DOHH2 (cell line): ENCODE data around the gene CNGB1.
A peak's percentile ranks its signal among the peaks of the same experiment; 100 is the strongest.
"Not testable (repeated sequence)": the region's sequence is repeated elsewhere in the genome, so short reads cannot be mapped to it uniquely, and the experiment has no call there.

Experiments
- H3F3A ChIP-seq: fragments of 200-600 bp; sonication (generic), shearing (Covaris generic); 2 replicates; pipeline ENCODE4 v1.6.0; 2016; ENCODE audit warnings: antibody characterized with exemption, mild to moderate bottlenecking; ENCODE audit not compliant: control insufficient read depth, insufficient read depth
- H3K27ac ChIP-seq: fragments of 200-600 bp; sonication (generic); 2 replicates; pipeline ENCODE4 v1.5.1; 2014; ENCODE audit warnings: low read depth, mild to moderate bottlenecking, low read length, moderate library complexity
- H3K27me3 ChIP-seq: fragments of 200-600 bp; sonication (generic); 2 replicates; pipeline ENCODE4 v1.6.1; 2014; ENCODE audit warnings: mild to moderate bottlenecking, low read length, mixed read lengths; ENCODE audit not compliant: control insufficient read depth
- H3K36me3 ChIP-seq: fragments of 200-600 bp; sonication (generic); 2 replicates; pipeline ENCODE4 v1.6.1; 2014; ENCODE audit warnings: mild to moderate bottlenecking, low read length, moderate library complexity, mixed read lengths; ENCODE audit not compliant: control insufficient read depth
- H3K4me1 ChIP-seq: fragments of 200-600 bp; sonication (generic); 2 replicates; pipeline ENCODE4 v1.6.1; 2014; ENCODE audit warnings: mild to moderate bottlenecking, low read length, mixed read lengths; ENCODE audit not compliant: control insufficient read depth
- H3K4me2 ChIP-seq: fragments of 200-600 bp; sonication (generic); 2 replicates; pipeline ENCODE4 v1.6.0; 2014; ENCODE audit warnings: mild to moderate bottlenecking, low read length, moderate library complexity
- H3K4me3 ChIP-seq: fragments of 200-600 bp; sonication (generic); 2 replicates; pipeline ENCODE4 v1.5.1; 2014; ENCODE audit warnings: mild to moderate bottlenecking, low read length, mixed read lengths
- H3K79me2 ChIP-seq: fragments of 200-600 bp; sonication (generic); 2 replicates; pipeline ENCODE4 v1.6.1; 2014; ENCODE audit warnings: mild to moderate bottlenecking, low read length, mixed read lengths; ENCODE audit not compliant: control insufficient read depth
- H3K9me2 ChIP-seq: fragments of 200-600 bp; sonication (generic); replicated peaks from 2 replicates; pipeline ENCODE4 v1.6.1; 2014; ENCODE audit warnings: mild to moderate bottlenecking, low read length, mixed read lengths; ENCODE audit not compliant: control insufficient read depth
- H3K9me3 ChIP-seq: fragments of 200-600 bp; sonication (generic); 2 replicates; pipeline ENCODE4 v1.6.1; 2014; ENCODE audit warnings: antibody characterized with exemption, low read length, mixed read lengths; ENCODE audit not compliant: control insufficient read depth, insufficient read depth
- H4K20me1 ChIP-seq: fragments of 200-600 bp; sonication (generic); 2 replicates; pipeline ENCODE4 v1.6.0; 2014; ENCODE audit warnings: low read depth, mild to moderate bottlenecking, antibody characterized with exemption, low read length, moderate library complexity; ENCODE audit not compliant: control insufficient read depth, insufficient read depth
- EZH2phosphoT487 ChIP-seq: fragments of 200-600 bp; sonication (generic); IDR thresholded peaks from 2 replicates; pipeline ENCODE4 v1.6.1; 2017; ENCODE audit warnings: borderline replicate concordance, mild to moderate bottlenecking, antibody characterized with exemption, low read length, moderate library complexity, mixed read lengths
- TF ChIP-seq, protein P1 (sequence below): fragments of 200-600 bp; sonication (generic); IDR thresholded peaks from one replicate; pipeline ENCODE4 v1.5.1; 2014; ENCODE audit warnings: antibody characterized with exemption, mild to moderate bottlenecking, low read depth, low read length; ENCODE audit not compliant: poor library complexity, severe bottlenecking

The CNGB1 gene

DNA sequence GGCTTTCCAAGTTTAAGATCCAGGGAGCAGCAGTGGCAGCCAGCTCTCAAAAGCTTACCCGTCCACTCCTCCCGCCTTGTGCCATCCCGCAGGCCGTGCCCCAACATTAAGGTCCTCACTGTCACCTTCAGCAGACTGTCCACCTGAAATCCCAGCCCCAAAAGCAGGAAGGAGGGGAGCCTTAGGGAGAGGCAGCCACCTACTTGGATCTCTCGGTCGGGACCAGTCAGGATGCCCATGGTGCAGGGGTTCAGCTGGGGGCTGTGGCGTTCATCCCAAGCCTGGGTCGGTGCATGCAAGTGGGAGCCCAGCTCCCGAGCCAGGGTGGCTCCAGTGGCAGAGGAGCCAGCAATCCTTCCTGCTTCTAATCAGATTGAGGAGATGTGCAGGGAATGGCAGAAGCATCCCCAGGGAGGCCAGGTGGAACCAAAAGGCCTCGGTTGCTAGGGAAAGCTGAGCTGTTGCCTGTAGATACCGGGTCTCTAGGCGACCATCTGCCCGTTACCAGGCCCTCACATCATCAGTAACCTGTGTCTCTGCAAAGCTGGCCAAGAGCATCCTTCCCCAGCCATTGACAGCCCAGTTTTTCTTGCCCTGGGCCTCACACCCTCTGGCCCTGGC lies 24.6 kb downstream of the CNGB1 start:
- no peaks in the 10 kb centered on the region for H3K9me2 ChIP-seq
- H3K27me3 ChIP-seq: no peaks in the 10 kb centered on the region
- H3K27ac ChIP-seq: no peak overlapping the region
- TF ChIP-seq EZH2phosphoT487: no peak
- TF ChIP-seq, protein P1, sequence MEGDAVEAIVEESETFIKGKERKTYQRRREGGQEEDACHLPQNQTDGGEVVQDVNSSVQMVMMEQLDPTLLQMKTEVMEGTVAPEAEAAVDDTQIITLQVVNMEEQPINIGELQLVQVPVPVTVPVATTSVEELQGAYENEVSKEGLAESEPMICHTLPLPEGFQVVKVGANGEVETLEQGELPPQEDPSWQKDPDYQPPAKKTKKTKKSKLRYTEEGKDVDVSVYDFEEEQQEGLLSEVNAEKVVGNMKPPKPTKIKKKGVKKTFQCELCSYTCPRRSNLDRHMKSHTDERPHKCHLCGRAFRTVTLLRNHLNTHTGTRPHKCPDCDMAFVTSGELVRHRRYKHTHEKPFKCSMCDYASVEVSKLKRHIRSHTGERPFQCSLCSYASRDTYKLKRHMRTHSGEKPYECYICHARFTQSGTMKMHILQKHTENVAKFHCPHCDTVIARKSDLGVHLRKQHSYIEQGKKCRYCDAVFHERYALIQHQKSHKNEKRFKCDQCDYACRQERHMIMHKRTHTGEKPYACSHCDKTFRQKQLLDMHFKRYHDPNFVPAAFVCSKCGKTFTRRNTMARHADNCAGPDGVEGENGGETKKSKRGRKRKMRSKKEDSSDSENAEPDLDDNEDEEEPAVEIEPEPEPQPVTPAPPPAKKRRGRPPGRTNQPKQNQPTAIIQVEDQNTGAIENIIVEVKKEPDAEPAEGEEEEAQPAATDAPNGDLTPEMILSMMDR: no peak
- H3K4me2 ChIP-seq: no peak overlapping the region
- H3K9me3 ChIP-seq: no peaks in the 10 kb centered on the region
- H4K20me1 ChIP-seq: no peaks in the 10 kb centered on the region
- no peaks in the 10 kb centered on the region for H3K36me3 ChIP-seq
- no peaks in the 10 kb centered on the region for H3K4me1 ChIP-seq
- no peak overlapping the region for H3K4me3 ChIP-seq
- H3K79me2 ChIP-seq: no peaks in the 10 kb centered on the region
- no peaks in the 10 kb centered on the region for H3F3A ChIP-seq

DNA sequence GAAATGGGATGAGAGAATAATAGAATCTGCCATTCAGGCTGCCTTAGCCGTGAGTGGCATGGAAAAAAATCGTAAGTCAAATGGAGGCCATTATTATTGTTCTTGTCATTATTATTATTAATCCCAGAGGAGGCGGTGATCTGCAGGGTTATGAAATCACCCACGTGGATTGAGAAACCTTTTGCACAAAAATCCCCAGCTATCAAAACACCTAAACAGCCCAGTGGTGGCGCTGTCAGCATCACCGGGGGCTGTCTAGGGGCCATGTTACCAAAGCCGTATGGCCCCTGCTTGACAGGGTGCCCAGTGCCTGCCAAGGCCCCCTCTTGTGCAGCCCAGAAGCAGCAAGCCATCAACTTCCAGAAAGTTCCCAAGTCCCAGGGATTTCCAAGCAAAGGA lies 25.2 kb downstream of the CNGB1 start:
- Histone ChIP-seq H3K4me3 (no peak overlapping the region), H3K4me2 (no peak overlapping the region), H4K20me1 (no peaks in the 10 kb centered on the region), H3K79me2 (no peaks in the 10 kb centered on the region), H3K4me1 (no peaks in the 10 kb centered on the region), H3K9me3 (no peaks in the 10 kb centered on the region), H3K9me2 (no peaks in the 10 kb centered on the region), H3K27me3 (no peaks in the 10 kb centered on the region), H3K27ac (no peak overlapping the region), H3K36me3 (no peaks in the 10 kb centered on the region), H3F3A (no peaks in the 10 kb centered on the region)
- TF ChIP-seq, protein P1: peak; percentile 32
- TF ChIP-seq EZH2phosphoT487: no peak

DNA sequence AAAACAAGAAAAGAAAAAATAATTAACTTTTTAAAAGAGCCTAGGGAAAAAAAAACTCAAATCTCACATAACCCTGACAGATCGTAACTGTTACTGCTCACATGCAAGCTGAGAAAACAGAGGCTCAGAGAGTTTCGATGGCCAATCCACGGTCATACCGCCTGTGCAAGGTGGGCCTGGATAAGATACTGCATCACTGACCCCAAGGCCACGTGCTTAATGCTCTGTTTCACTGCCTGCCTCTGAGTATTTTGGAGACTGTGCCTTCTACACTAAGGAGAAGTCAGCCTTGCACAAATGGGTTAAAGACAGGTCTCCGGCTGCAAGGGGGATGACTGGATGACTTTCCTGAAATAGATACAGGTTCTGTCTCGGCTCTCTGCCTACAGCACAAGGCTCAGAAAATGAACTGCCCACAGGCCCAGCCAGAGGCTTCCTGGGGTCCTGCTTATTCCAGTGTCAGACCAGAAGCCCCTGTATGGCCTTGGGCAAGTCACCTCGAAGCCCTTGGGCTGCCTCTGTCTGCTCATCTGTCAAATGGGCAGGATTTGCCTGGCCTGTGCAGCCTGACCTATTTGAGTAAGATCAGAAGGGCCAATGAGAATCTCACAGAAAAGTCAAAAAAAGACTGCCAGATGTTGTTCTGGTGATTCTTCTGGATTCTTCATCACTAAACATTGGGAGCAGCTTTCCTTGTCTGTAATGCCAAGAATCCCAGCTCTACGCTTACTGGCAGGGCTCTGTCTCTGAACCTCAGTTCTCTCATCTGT lies 25.8 kb downstream of the CNGB1 start:
- Histone ChIP-seq H3K4me1 (no peaks in the 10 kb centered on the region), H3K4me2 (no peak overlapping the region), H4K20me1 (no peaks in the 10 kb centered on the region), H3K27me3 (no peaks in the 10 kb centered on the region), H3K27ac (no peak overlapping the region), H3K79me2 (no peaks in the 10 kb centered on the region), H3K9me2 (no peaks in the 10 kb centered on the region), H3K36me3 (no peaks in the 10 kb centered on the region), H3F3A (no peaks in the 10 kb centered on the region), H3K4me3 (no peak overlapping the region), H3K9me3 (no peaks in the 10 kb centered on the region)
- no peak for TF ChIP-seq EZH2phosphoT487
- TF ChIP-seq, protein P1: no peak

DNA sequence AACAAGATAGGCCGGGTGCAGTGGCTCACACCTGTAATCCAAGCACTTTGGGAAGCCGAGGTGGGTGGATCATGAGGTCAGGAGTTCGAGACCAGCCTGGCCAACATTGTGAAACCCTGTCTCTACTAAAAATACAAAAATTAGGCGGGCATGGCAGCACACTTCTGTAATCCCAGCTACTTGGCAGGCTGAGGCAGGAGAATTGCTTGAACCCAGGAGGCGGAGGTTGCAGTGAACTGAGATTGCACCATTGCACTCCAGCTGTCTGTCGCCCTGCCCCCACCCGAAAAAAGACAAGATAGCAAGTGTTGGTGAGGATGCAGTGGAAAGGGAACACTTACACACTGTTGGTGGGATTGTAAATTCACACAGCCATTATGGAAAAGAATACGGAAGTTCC lies 27.5 kb downstream of the CNGB1 start:
- not testable (repeated sequence) for H3K27ac ChIP-seq, H3K79me2 ChIP-seq, H3K27me3 ChIP-seq, H3K36me3 ChIP-seq, H4K20me1 ChIP-seq, H3K4me3 ChIP-seq, H3K4me2 ChIP-seq, H3K9me2 ChIP-seq, H3K4me1 ChIP-seq, H3K9me3 ChIP-seq, H3F3A ChIP-seq

DNA sequence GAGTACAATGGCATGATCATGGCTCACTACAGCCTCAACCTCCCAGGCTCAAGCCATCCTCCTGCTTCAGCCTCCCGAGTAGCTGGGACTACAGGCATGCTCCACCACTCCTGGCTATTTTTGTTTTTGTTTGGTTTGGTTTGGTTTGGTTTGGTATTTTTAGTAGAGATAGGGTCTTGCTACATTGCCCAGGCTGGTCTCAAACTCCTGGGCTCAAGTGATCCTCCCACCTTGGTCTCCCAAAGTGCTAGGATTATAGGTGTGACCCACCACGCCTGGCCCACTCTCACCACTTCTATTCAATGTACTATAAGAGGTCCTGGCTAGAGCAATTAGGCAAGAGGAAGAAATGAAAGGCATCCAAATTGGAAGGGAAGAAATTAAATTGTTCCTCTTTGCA lies 29.0 kb downstream of the CNGB1 start:
- H3K27me3 ChIP-seq, H3K27ac ChIP-seq, H3K9me3 ChIP-seq, H3K36me3 ChIP-seq, H3K4me3 ChIP-seq, H4K20me1 ChIP-seq, H3K79me2 ChIP-seq, H3K4me1 ChIP-seq, H3K9me2 ChIP-seq, H3F3A ChIP-seq, H3K4me2 ChIP-seq: not testable (repeated sequence)
